GM21528 (cell line): ENCODE data around the gene CLDN19.
"Not testable (repeated sequence)": the region's sequence is repeated elsewhere in the genome, so short reads cannot be mapped to it uniquely, and the experiment has no call there.

Experiments
- ATAC-seq: cut with Tn5 transposase; IDR thresholded peaks from one replicate; pipeline ENCODE4 v1.9.1; 2021; ENCODE audit warnings: mild to moderate bottlenecking, moderate library complexity; ENCODE audit not compliant: unreplicated experiment, low FRiP score

The CLDN19 gene

GRCh38 chr1:42761567-42761966 lies 21.5 kb upstream of the CLDN19 start:
- no peak for ATAC-seq

DNA sequence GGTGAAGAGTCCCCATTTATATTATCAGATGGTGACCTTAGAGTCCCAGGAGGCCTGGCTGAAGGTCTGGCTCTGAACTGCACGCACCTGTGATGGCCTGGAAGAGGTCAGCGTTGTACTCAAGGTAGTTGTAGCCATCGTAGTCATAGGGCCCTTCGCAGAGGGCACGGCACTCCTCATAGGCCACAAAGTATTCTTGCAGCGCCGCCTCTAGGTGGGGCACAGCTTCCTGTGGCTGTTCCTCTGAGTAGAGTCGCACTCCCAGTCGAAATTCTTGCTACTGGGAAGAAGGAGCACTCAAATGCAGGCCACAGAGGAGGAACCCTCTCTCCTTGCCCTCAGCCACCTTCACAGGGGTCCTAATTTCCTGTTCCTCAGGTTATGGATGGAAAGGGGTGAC lies 19.1 kb upstream of the CLDN19 start:
- ATAC-seq: no peak

DNA sequence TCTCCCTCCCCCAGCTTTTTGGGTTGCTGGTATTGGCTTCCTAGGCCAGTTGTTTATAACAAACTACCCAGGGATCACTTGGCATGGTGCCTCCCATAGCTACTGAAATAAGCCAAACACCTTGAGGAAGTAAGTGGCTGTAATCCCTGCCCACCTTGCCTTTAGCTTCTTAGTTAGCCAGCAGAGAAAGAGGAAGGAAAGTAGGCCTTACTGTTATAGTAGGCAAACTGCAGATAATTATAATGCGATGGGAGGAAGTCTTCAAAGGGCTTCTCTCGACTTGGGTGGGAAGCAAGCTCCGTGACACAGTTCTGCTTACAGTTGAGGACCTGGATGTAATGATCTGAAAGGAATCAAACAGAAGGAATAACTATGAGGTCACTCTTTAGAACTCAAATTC lies 18.6 kb upstream of the CLDN19 start:
- no peak for ATAC-seq

DNA sequence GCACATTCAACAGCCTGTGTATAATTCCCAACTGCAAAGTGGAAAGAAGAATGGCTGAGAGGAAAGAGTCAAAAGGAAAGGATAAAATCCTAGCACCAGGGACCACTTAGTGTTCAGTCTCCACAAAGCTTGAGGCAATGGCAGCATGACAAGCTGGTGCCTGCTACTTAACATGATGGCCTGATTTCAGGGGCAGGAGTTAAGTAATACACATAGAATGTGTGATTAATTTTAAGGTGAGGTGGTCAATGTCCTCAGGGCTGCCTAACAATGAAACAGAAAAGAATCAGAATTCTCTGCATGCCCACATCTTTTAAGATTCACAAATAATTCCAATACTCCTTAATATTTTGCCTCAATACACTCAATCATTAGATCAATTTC lies 17.8 kb upstream of the CLDN19 start:
- no peak for ATAC-seq

DNA sequence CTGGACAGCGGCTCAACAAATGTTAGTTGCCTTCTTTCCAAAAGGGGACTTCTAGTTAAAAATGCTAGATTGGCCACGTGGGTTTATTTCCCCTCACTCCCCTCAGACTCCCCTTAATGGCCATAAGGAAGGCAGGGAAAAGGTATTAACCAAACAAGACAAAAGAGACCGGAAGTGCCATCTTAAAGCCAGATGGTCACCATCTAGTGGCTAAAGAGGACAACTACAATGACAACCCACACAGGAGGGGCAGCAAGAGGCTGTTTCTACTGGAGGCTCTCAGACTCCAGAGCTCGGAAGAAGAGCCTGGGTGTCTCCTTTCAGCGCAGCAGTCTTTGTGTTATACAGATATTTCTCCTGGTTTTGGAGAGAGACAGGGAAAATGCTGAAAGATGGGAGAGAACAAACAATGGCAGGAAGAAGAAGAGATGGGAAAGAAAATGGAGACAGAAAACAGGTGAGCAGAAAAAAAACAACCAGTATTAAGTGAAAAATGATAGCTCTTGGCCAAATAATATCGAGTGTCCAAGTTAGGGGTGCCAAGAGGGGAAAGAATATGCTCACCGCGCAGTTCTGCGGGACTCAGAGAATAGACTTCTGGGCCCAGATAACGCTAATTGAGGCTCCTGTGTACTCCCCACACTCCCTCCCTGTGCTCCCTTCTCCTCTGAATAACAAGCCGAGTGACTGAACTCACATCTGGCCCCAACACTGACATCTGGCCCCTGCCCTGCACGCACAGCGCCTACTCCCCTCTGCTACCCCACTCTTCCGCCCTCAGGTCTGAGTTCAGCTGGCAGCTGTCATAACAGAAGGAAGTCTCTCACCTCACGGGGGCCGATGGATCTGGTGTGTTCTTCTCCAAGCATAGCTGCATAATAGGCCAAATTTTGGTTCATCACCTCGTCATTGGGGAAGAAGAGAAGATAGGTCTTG lies 17.2 kb upstream of the CLDN19 start:
- no peak for ATAC-seq

GRCh38 chr1:42753070-42753469 lies 13.0 kb upstream of the CLDN19 start:
- ATAC-seq: no peak

- no peak for ATAC-seq
These were observed 12.2 kb upstream of the CLDN19 start for GRCh38 chr1:42752284-42752683.

DNA sequence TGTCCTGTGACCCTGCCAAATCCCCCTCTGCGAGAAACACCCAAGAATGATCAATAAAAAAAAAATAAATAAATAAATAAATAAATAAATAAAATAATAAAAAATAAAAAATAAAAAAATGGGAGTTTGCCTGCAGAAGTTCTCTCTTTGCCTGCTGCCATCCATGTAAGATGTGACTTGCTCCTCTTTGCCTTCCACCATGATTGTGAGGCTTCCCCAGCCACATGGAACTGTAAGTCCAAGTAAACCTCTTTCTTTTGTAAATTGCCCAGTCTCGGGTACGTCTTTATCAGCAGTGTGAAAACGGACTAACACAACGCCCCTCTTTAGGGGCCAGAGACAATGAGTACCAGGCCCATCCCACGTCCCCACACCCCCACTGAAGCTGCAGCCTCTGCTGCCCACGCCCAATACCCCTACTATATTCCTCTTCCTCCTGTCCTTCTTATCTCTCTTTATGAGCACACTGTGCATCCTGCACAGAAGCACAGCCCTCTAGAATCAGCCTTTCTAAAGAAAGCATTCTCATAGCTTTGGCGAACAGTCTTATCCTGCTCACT lies 11.6 kb upstream of the CLDN19 start:
- not testable (repeated sequence) for ATAC-seq

- no peak for ATAC-seq
These were observed 10.0 kb upstream of the CLDN19 start for GRCh38 chr1:42750041-42750440.

DNA sequence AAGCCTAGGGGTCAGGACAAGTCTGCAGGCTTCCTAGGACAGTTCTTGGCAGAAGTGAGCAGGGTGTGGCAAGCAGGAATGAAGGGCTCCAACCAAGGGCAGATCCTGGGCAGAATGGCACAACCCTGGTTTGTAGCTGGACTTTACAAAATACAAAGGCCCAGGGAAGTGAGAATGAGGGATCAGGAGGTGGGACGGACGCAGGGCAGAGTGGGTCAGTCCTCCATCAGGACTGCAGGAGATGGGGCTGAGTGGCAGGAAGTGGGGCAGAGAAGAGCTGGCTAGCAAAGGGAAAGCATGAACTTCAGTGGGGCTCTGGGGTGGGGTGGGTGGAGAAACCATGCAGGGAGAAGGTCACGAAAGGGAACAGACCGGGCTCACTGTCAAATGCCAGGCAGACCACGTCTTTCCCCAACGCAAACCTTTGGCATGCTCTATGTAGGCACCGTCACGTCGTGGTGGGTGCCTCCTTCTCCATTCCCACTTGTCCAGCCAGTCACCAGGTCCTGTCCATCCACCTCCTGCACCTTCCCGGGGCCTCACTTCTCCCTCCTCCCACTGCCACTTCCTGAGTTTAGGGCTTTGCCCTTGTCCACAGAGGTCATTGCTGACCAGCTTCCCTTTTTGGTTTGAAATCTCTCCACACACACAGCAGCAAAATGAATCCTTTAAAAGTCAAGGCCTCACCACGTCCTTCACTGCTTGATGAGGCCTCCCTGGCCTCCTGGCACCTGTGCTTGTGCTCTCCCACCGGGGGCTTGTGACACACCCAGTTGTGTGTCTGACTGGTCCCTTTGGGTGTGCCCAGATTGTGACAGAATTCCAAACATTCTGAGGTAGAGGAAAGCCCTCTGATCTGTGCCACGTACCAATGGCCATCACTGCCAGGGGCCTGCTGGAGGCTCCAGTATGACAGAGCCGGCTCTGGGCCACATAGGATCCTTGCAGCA lies 8.7 kb upstream of the CLDN19 start:
- no peak for ATAC-seq

- ATAC-seq: no peak
These were observed 8.0 kb upstream of the CLDN19 start for GRCh38 chr1:42748021-42748420.

GRCh38 chr1:42747125-42747524 lies 7.1 kb upstream of the CLDN19 start:
- ATAC-seq: no peak

- no peak for ATAC-seq
These were observed 6.5 kb upstream of the CLDN19 start for GRCh38 chr1:42746436-42747105.

DNA sequence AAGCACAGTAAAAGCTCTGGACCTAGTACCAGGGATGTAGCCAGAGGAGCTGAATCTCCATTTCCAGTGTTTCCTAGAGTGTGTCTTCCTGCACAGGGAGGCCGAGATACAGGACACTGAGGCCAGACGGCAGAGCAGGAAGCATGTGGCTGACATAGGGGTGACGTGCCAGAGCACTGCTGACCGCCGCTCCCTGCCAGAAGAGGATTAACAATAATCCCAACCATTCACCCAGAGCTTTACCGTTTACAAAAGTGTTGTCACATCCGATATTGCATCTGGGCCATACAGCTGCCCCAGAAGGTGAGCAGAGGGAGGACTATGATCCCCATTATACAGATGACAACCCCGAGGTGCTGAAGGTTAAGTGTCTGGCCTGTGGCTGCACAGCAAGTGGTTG lies 5.8 kb upstream of the CLDN19 start:
- ATAC-seq: no peak

DNA sequence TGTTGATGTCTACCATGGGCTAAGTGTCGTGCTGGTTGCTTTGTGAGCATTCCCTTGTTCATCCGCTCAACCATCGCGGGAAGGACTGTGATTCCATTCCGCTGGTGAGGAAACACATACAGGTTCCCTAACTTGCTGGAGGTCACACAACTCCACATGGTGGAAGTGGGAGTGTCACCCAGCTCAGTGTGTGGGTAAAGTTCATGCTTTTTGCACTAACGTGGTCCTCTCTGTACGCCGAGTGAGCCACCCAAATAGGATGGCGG lies 4.0 kb upstream of the CLDN19 start:
- ATAC-seq: no peak

DNA sequence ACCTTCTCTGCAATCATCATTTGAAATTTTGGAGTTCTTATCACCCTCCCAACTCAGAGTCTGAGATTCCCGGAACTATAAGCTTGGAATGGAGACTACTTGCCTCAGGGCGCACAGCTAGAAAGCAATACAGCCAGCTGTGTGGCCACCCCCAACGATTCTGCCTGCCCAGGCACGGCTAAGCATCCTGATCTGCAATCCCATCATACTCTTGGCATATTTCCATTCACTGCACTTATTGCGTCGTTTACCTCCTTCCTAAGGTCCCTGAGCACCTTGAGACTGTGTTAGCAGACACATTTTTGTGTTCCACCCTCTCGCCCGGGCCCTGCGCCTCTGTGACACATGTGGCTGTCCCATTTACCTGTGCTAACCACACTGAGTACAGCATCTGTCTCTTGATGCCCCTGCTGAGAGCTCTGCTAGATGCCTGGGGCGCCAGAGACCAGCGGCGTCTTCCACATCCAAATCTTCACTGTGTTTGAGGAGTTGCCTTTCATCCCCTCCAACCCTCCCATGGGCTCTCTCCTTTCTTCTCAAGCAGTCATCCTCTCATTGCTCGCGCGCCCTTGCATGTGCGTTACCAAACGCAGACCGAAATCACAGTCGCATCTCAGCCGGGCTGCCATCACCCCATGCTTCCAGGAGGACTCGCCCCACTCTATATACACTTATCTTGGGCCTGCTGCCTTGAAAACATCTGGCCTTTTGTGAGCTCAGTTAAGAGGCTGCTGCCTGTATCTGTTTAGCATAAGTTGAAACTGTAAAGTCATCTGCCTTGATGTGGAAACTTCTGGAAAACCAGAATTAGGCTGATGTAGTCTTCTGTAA lies 3.5 kb upstream of the CLDN19 start:
- no peak for ATAC-seq

DNA sequence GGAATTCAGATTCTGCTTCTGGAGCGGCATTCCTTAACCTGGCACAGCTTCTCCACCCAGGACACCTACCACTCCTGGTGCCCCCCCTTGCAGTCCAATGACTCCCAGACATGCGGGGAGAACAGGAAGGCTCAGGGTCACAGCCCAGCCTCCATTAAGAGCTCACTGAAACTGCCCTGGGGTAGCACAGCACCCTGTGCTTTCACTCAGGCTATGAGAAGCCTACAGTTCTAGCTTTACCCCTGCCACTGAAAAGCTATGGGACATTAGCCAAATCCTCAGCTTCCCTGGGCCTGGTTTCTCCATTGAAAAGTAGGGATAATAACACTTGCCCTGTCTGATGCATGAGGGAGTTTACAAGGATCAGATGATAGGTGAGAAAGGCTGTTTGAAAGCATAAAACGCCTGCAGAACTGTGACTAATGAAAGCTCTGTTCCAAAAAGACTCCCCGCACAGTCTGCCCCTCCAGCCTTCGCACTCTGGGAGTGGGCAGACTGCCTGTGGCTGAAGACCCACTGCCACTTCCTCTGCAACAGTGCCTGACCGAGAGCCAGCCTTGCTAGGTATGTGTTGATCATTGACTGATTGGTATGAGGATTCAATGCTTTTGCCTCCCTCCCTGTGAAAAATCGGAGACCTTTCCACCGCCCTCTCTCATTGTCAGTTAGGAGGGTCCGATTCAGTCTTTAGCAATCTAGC lies 2.7 kb upstream of the CLDN19 start:
- no peak for ATAC-seq

DNA sequence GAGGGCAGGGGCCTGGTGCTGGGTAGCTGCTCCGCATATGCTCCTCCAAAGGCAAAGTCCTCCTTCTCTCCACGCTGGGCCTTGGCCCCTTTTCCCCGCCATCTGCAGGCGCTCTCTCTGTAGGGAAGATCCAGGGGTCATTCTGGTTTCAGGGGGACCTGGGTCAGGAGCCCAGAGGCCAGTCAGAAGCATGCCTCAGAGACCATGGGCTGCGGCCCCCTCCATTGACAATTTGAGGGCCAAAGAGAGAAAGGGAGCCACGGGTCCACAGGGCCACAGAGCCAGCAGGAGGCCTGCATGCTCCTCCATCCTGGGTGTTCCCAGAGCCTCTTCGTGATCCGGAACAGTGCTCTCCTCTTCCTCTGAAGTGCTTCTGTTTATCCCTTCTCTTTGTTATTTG lies 2.1 kb upstream of the CLDN19 start:
- no peak for ATAC-seq

- no peak for ATAC-seq
These were observed 1.7 kb upstream of the CLDN19 start for GRCh38 chr1:42741706-42742105.
